Embryonic facial prominence (tissue), 1 donor: ENCODE data around the gene NTF3.

ENCODE experiments used
- DNase-seq: peaks from one replicate; pipeline ENCODE4 v3.0.0-alpha.2; 2016; ENCODE audit errors: extremely low spot score

NTF3 gene

GRCh38 chr12:5487948-5488625 is 56.2 kb downstream of the NTF3 start:
- DNase-seq = no peak

GRCh38 chr12:5488626-5488955 is 56.7 kb downstream of the NTF3 start:
- DNase-seq = no peak

GRCh38 chr12:5489017-5489416 is 57.1 kb downstream of the NTF3 start:
- DNase-seq = no peak

GRCh38 chr12:5489760-5490406 is 58.0 kb downstream of the NTF3 start:
- DNase-seq = no peak

GRCh38 chr12:5492562-5492961 is 60.7 kb downstream of the NTF3 start:
- DNase-seq = no peak

GRCh38 chr12:5493018-5493417 is 61.1 kb downstream of the NTF3 start:
- DNase-seq = no peak

GRCh38 chr12:5494343-5494742 is 62.4 kb downstream of the NTF3 start:
- DNase-seq = no peak

- no peak for DNase-seq
Observed at GRCh38 chr12:5497329-5498053, 65.6 kb downstream of the NTF3 start.

- no peak for DNase-seq
Observed at GRCh38 chr12:5498076-5498475, 66.2 kb downstream of the NTF3 start.

- no peak for DNase-seq
Observed at GRCh38 chr12:5498806-5499205, 66.9 kb downstream of the NTF3 start.

GRCh38 chr12:5499566-5500330 is 67.8 kb downstream of the NTF3 start:
- no peak for DNase-seq

- no peak for DNase-seq
Observed at GRCh38 chr12:5500331-5500659, 68.4 kb downstream of the NTF3 start.

GRCh38 chr12:5503774-5504173 is 71.9 kb downstream of the NTF3 start:
- DNase-seq = no peak

- DNase-seq = no peak
Observed at GRCh38 chr12:5505116-5505515, 73.2 kb downstream of the NTF3 start.

- no peak for DNase-seq
Observed at GRCh38 chr12:5505751-5506150, 73.8 kb downstream of the NTF3 start.

- DNase-seq = no peak
Observed at GRCh38 chr12:5506295-5506694, 74.4 kb downstream of the NTF3 start.

- DNase-seq = no peak
Observed at GRCh38 chr12:5506821-5507231, 74.9 kb downstream of the NTF3 start.

GRCh38 chr12:5507401-5507935 is 75.6 kb downstream of the NTF3 start:
- DNase-seq = no peak

- DNase-seq = no peak
Observed at GRCh38 chr12:5507944-5508343, 76.0 kb downstream of the NTF3 start.

- no peak for DNase-seq
Observed at GRCh38 chr12:5509102-5509501, 77.2 kb downstream of the NTF3 start.

GRCh38 chr12:5509557-5509956 is 77.6 kb downstream of the NTF3 start:
- no peak for DNase-seq

GRCh38 chr12:5510251-5510805 is 78.4 kb downstream of the NTF3 start:
- no peak for DNase-seq
